NCI-H345 treated with DMSO at 0.1 percent for 48 hours (cell line): Measurements from ENCODE around the gene CERCAM.
"Not testable (repeated sequence)": the region's sequence is repeated elsewhere in the genome, so short reads cannot be mapped to it uniquely, and the experiment has no call there.

Experiments
- DNase-seq: peaks from one replicate; lab custom pipeline; 2025; ENCODE audit not compliant: unreplicated experiment; lab: John Stamatoyannopoulos, UW

CERCAM gene

DNA sequence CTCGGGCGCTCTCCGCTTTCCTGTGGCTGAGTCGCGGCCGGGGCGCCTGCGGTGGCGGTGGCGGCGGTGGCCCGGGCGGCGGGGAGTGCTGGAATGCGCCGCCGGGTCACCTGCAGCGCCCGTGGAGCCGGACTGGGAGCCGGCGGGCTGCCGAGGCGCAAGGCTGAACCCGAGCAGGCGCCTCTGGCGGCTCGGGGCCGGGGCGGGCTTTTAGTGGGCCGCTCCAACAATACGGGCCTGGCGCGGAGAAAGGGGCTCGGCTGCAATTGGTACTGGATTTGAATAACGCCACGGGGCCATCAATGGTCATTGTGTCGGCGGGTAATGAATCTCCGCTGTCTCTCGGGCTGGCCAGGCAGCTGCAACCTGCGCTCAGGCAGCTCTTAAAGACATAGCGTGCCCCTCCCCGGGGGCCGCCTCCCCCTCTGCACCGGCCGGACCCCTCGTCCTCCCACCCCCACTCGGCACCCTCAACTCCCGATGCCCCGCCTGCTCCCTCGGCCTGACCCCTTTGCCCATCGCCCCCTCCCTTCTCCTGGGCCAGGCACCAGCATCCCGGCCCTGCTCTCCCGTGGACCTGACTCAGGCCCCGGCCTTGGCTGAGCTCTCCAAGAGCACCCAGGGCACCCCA, 27.4 kb upstream of the CERCAM start:
- no peak for DNase-seq

DNA sequence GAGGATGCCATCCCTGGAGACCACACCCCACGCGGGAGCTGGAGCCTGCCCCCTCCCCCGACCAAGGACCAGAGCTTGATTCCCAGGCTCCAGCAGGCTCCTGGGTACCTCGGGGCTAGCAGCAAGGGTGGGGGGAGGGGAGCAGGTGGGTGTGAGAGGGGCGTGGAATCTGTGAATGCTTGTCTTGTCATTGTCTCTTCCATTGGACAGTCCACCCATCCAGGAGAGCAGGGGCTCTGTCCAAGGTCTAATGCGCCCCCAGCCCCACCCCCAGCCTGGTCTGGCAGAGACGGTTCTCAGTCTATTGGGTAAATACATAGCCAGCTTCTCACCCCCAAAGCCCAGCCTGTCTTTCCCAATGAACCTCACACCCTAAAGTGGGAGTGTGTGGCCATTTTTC, 26.7 kb upstream of the CERCAM start:
- DNase-seq = no peak

GRCh38 chr9:128394379-128395168, 26.1 kb upstream of the CERCAM start:
- no peak for DNase-seq

DNA sequence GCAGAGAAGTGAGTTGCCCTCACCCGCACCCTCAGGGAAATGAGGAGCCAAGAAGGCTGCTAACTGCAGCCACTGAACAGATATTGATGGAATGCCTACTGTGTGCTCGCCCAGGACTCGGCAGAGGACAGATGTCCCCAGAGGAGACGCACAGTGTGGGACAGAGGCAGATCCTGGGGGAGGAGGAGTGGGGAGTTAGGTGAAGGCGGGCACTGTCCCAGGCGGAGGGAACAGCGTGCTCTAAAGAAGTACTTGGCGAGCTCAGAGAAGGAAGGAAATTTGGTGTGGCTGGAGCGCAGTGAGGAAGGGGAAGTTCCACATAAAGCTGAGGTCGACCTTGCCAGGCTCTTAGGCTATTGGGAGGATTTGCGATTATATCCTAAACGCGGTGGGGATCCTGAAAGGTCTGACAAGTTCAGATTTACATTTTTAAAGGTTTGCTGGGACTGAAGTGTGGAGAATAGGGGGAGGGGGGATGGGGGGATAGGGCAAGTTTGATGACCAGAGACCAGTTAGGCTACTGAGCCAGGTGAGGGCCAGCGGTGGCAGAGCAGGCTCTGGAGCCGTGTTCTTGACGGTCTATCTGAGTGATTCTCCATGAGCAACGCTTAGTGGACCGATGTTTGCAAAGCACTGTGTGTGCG, 23.6 kb upstream of the CERCAM start:
- no peak for DNase-seq

DNA sequence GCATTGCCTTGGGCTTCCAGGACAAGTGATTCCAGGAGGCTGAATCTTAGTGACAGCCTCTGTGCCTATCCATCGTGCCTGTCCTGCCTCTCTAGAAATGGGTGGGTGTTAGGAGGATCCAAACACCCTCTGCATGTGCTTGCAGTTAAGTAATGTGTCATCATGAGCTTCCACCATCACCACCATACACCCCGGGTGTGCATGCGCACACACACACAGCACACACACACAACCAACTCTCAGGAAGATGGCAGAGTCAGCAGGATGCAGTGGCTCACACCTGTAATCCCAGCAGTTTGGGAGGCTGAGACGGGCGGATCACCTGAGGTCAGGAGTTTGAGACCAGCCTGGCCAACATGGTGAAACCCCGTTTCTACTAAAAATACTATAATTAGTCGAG, 22.8 kb upstream of the CERCAM start:
- DNase-seq = no peak

DNA sequence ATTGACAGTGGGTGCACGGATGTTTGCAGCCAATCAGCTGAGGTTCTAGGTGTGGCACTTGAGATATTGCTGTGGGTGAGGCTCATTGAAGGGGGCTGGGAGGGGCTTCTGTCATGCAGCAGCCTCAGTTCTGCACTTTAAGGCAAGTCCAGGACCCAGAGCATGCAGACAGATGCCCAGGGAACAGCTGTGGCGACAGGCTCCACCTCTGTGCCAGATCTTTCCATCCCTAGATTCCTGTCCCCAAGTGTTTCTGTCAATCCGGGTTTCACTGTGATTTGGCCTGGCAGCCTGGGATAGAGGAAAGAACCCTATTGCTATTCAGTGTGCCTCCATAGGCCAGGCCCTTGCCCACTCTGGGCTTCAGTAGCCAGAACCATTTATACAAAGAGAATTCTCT, 20.8 kb upstream of the CERCAM start:
- no peak for DNase-seq

GRCh38 chr9:128404560-128404959, 16.1 kb upstream of the CERCAM start:
- no peak for DNase-seq

DNA sequence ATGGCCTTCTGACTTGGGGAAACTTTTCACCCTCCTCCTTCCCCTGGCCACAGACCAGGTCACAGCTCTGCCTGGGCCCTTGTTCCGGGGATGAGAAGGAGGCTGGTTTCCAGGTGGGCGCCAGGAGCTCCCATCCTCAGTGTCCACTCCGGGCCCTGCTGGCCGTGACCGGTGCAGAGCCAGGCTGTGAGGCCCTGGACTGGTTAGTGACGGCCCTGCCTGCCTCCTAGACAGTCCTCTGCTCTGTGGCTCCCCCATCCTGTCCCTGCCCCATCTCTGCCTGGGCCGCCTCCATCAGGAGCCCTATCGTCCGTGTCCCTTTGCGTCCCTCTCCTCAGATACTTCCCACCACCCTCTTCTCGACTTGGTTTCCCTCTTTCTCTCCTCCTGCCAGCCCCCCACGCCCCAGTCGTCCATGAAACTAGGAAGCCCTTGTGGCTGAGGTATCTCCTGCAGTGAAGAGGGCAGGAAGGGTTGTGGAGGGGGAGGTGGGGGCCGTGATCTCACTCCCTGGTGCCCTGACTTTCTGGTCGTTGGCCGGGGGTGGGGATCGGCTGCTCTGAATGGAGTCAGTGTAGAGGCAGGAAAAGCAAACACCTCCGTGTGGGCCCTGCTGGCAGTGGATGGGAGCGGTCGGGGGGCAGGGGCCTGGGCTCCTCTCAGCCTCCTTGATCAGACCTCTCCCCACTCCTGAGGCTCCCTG, 15.4 kb upstream of the CERCAM start:
- no peak for DNase-seq

GRCh38 chr9:128405780-128406171, 14.9 kb upstream of the CERCAM start:
- no peak for DNase-seq

- no peak for DNase-seq
These were observed 13.7 kb upstream of the CERCAM start for GRCh38 chr9:128406848-128407391.

DNA sequence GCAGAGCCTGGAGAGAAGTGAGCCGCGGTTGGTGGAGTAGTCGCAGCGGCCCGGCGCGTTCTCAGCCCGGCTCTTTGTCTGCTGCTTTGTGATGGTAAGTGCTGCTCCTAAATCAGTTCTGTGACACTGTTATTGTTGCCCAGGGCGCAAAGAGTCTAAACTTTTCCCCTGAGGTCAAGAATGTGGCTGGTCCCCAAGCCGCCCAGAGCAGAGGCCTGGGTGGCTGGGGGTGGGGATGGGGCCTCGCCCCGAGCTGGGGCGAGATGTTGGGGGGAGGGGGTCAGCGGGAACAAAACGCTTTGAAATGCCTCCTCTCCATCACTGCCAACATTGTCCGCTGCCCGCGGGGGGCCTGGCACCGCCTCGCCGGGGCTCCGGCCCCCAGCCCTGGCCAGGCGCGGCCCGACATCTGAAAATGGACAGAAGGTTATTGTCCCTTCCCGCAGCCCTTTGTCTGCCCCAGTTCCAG, 11.7 kb upstream of the CERCAM start:
- no peak for DNase-seq

DNA sequence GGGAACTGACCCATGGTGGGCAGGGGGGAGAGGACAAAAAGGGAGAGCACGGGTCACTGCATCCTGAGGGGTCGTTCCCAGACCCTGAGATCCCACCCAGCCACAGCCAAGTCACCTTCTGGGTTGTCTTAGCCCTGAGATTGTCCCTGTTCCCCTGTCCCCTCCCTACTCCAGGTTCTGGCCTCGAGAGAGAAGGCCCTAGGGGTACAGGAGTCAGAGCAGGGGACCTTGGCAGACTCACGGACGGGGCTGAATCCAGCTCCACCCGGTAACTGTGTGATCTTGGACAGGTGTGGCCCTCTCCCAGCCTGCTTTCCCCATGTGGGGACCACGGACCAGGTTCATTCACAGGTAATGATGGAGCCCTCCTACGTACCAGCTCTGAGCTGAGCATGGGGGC, 11.2 kb upstream of the CERCAM start:
- no peak for DNase-seq

DNA sequence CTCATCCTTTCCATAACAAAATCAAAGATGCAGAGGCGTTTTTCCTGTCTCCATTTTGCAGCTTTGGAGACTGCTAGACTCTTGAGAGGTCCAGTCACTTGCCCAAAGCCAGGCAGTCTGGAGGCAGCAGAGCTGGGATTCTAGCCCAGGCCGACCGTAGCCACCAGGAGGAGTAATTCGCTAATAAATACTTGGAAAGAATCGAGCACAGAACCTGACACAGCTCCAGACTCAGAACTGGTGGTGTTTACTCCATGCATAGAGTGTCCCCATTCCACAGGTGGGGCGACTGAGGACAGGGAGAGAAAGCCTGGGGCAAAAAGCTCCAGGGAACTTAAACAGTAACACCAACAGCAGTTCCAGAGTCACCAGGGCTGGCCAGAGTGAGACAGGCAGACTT, 10.7 kb upstream of the CERCAM start:
- no peak for DNase-seq

DNA sequence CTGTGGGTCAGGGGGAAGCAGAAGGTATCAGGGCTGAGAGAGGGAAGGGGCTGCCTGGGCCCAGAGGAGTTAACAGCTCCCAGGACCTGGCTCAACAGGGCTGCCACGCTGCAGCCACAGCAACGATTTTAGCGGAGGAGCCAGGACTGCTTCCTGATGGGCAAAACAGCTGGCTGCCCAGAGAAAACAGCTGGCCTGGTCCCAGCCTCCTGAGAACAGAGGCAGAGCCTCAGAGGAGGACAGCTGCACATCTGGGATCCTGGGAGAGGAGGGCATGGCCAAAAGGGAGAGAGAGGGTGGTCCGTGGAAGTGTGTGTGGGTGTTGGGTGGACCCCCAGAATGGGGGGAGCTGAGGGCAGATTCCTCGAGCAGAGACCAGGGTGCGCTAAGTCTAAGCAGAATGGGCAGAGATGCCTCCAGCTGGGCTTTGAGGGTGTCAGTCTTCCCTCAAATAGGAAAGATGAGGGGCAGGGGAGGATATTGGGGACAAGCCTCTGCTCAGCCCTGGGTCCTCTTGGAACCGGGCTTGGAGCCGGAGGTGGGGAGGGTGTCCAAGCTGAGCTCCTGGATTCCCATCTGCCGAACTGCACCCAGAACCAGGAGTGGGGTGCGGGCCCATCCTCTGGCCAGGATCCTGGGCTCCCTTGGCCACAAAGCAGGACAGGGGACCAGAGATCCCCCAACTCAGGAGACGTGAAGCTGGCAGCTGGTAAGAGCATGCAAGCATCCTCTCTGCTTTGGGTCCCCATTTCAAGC, 9.1 kb upstream of the CERCAM start:
- no peak for DNase-seq

GRCh38 chr9:128412120-128412790, 8.4 kb upstream of the CERCAM start:
- DNase-seq = peak; percentile 47

DNA sequence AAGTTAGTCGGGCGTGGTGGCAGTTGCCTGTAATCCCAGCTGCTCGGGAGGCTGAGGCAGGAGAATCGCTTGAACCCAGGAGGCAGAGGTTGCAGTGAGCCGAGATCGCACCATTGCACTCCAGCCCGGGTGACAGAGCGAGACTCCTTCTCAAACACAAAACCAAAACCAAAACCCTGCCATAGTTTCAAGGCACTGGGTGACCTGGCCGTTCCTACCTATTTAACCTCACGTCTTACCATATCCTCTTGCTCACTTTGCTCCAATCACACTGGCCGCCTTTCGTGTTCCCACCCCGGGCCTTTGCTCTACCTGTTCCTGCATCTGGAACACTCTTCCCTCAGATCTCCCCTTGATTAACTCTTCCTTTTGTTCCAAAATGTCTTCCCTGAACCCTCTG, 6.9 kb upstream of the CERCAM start:
- DNase-seq = not testable (repeated sequence)

DNA sequence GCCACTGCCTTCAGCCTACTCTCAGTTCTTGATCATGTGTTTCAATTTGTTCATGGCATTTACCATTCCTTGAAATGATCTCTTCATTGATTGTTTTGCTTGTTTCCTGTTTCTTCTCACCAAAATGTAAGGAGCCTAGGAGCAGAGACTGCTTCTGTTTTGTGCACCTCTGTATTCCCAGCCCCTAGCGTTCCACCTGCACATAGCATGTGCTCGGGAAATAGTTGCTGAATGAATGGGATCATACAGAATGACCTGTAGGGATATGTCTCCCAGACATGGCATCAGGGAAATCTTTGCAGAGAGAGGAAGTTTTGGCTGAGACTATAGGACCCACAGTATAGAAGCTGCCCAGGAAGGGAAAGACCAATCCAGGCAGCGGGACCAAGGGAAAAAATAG, 6.2 kb upstream of the CERCAM start:
- DNase-seq = no peak

- DNase-seq = no peak
These were observed 5.4 kb upstream of the CERCAM start for GRCh38 chr9:128415281-128415680.

GRCh38 chr9:128416014-128416413, 4.6 kb upstream of the CERCAM start:
- no peak for DNase-seq

DNA sequence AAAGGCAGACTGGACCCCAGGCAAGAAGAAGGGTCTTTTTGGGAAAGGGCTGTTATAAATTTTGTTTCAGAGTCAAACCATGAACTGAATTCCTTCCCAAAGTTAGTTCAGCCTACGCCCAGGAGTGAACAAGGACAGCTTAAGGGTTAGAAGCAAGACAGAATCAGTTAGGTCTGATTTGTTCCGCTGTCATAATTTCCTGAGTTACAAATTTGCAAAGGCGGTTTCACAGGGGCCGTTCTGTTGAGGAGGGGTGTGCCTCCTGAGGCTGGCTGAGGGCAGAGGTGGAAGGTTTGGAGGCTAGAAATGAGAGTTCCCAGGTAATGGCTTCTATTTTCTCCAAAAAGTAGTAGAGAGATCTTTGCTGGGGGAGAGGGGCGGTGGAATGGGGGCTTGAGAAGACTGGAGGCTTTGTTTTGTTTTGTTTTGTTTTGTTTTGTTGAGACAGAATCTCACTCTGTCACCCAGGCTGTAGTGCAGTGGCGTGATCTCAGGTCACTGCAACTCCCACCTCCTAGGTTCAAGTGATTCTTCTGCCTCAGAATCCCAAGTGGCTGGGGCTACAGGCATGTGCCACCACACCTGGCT, 4.1 kb upstream of the CERCAM start:
- no peak for DNase-seq
